ENCODE results near the gene HYKK. TPM values are rescaled to one million over a fixed set of nuclear protein-coding genes. Genes with fewer than 3 reads are reported as not detected.

Gene HYKK
- total RNA-seq, 4 donors from 2014 or later = 7.0 to 15.0 (median 9.1) TPM

DNA sequence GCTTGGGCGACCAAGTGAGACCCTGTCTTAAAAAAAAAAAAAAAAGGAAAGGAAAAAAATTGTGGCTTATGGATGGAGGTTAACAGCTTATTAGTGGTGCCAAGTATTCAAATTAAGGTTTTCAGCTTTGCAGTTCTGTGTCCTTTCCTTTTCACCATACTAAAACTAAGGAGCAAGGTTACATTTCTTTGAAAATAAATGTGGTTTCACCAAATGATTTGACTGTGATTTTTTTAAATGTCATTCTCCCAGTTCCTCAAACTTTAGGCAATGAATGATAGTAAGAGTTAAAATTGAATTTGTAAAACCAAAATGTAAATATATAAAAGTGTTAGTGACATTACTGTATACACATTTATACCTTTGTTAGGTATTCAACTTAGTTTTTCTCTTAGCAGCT, 67.6 kb downstream of the HYKK start:
- peaks cover 4% of the 10 kb centered on the region for H3K27me3 ChIP-seq
- TF ChIP-seq, protein P1, sequence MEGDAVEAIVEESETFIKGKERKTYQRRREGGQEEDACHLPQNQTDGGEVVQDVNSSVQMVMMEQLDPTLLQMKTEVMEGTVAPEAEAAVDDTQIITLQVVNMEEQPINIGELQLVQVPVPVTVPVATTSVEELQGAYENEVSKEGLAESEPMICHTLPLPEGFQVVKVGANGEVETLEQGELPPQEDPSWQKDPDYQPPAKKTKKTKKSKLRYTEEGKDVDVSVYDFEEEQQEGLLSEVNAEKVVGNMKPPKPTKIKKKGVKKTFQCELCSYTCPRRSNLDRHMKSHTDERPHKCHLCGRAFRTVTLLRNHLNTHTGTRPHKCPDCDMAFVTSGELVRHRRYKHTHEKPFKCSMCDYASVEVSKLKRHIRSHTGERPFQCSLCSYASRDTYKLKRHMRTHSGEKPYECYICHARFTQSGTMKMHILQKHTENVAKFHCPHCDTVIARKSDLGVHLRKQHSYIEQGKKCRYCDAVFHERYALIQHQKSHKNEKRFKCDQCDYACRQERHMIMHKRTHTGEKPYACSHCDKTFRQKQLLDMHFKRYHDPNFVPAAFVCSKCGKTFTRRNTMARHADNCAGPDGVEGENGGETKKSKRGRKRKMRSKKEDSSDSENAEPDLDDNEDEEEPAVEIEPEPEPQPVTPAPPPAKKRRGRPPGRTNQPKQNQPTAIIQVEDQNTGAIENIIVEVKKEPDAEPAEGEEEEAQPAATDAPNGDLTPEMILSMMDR (IDR thresholded peaks at IDR 0.05) = no peak
- no peak overlapping the region for H3K4me3 ChIP-seq (replicated peaks in 1 of 3)
- H3K27ac ChIP-seq = no peak overlapping the region
- H3K9me3 ChIP-seq = no peaks in the 10 kb centered on the region
- no peaks in the 10 kb centered on the region for H3K36me3 ChIP-seq
- intact Hi-C loops (cut with DNase I) = no loop called here
- DNase-seq = no peak
- H3K4me1 ChIP-seq = no peaks in the 10 kb centered on the region
- WGBS, 2 donors = 85 to 100% methylated on average over 1 of the region's 1 CpG

Other genes starting within 250 kb of the HYKK start
- gene DNAJA4, start 243.0 kb upstream of the HYKK start, total RNA-seq = 10 to 100 TPM in 3 of 4 donors, 1 to 10 TPM in 1; 9.5 to 21.9 (median 13.8) TPM
- gene SKIC8, start 208.0 kb upstream of the HYKK start, total RNA-seq = 100 to 1,000 TPM in 2 of 4 donors, 10 to 100 TPM in 2; 87.0 to 113 (median 101) TPM
- 100 to 1,000 TPM in 2 of 4 donors, 10 to 100 TPM in 2; 19.6 to 211 (median 105) TPM for gene CRABP1, start 167.2 kb upstream of the HYKK start, total RNA-seq
- gene IREB2, start 69.4 kb upstream of the HYKK start, total RNA-seq = 10 to 100 TPM; 40.7 to 71.5 (median 51.0) TPM
- gene PSMA4, start 32.9 kb downstream of the HYKK start, total RNA-seq = 100 to 1,000 TPM; 123 to 185 (median 149) TPM
- under 1 TPM in 1 of 4 donors, not detected in 3; 0.33 TPM for gene CHRNA5, start 57.9 kb downstream of the HYKK start, total RNA-seq
- under 1 TPM in 2 of 4 donors, not detected in 2; 0.27 to 0.93 TPM for gene CHRNA3, start 113.4 kb downstream of the HYKK start, total RNA-seq
- not detected for gene CHRNB4, start 133.6 kb downstream of the HYKK start, total RNA-seq

All from thyroid gland (tissue), 4 donors.